Measurements from ENCODE around the gene TANGO6.
"Not testable (repeated sequence)": the region's sequence is repeated elsewhere in the genome, so short reads cannot be mapped to it uniquely, and the experiment has no call there.

Gene TANGO6

GRCh38 chr16:69124961-69125360 is 281.6 kb downstream of the TANGO6 start:
- DNase-seq: not testable (repeated sequence)

- DNase-seq: no peak
These were observed 282.9 kb downstream of the TANGO6 start for GRCh38 chr16:69126221-69126620.

DNA sequence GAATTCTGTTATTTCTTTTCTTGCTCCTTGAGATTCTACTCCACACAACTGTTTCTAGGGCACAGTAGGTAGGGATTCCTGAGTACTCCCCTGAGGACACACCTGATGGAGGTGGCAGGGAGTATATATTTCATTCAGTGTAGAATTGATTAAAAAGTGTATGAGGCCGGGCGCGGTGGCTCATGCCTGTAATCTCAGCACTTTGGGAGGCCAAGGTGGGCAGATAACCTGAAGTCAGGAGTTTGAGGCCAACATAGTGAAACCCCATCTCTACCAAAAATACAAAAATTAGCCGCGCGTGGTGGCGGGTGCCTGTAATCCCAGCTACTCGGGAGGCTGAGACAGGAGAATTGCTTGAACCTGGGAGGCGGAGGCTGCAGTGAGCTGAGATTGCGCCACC is 283.5 kb downstream of the TANGO6 start:
- DNase-seq: not testable (repeated sequence)

- no peak for DNase-seq
These were observed 284.7 kb downstream of the TANGO6 start for GRCh38 chr16:69127966-69128510.

DNA sequence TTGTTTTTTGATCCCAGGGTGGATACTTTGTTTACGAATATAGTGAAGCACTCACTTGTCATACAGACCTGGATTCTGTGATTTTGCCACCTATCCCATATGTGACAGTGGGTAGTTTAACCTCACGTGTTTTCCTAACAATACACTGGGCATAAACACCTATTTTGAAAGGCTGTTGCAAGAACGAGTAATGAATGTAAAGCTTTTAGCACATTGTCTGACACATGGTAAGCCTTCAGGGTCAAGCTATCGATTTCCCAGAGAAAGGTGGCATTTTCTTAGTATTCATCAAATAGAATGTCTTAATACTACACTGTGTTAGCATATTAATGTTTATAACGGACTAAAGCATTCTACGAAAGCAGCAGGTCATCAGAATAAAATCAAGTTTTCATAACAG is 287.1 kb downstream of the TANGO6 start:
- DNase-seq: no peak

DNA sequence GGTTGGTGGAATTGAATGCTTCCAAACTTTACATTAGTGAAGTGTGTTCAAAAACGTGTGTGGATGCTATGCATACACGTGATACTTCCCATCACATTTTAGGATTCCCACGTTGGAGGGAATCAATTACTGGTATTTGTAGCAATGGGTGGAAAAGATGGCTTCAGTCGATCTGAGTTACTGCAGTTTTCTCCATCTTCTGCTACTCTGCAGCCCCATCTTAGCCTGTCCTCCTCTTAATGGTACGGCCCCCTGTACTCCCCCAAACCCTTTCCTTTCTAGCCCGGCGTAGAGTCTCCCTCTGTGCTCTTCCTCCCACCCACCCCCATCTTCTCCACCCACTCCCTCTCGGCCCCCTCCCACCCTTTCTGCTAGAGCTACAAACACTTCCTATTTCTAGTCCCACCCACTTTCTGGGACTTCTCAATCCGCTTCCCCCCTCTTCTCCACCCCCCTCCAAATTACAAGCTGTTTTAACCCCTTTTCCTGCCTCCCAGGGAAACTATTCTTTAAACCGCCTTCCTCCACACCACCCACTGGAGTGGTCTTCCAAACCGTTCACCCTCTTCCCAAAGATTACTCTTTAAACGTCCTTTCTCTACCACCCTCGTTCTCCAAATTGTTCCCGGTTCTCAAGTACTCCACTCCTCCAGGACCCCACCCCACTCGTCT is 288.0 kb downstream of the TANGO6 start:
- peak in 1 of 2 experiments; percentile 40 for DNase-seq

DNA sequence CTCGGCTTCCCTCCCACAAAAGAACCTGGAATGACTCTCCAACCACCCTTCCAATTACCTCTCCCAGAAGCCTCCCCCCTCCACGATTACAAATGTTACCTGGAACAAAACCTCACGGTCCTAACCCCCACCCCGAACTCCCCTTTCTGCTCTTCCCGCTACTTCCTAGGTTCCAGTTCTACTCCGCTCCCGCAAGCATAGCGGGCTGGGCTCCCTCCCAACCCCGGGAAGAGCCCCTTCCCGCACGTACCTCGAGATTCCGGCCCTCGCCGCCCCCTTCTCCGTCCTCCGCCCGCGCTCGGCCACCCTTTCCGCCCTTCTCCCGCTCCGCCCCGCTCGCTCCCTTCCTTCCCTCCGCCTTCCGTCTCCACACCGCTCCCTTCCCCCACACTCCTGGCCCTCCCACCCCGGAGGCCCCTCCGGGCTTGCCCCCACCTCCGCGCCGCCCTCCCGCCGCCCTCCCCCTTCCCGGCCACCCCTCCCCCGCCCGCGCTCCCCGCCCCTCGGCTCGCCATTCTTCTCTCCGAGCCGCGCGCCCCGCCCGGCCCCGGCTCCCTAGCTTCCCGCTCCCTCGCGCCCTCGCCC is 288.6 kb downstream of the TANGO6 start:
- DNase-seq: peak; percentile 38 to 69

DNA sequence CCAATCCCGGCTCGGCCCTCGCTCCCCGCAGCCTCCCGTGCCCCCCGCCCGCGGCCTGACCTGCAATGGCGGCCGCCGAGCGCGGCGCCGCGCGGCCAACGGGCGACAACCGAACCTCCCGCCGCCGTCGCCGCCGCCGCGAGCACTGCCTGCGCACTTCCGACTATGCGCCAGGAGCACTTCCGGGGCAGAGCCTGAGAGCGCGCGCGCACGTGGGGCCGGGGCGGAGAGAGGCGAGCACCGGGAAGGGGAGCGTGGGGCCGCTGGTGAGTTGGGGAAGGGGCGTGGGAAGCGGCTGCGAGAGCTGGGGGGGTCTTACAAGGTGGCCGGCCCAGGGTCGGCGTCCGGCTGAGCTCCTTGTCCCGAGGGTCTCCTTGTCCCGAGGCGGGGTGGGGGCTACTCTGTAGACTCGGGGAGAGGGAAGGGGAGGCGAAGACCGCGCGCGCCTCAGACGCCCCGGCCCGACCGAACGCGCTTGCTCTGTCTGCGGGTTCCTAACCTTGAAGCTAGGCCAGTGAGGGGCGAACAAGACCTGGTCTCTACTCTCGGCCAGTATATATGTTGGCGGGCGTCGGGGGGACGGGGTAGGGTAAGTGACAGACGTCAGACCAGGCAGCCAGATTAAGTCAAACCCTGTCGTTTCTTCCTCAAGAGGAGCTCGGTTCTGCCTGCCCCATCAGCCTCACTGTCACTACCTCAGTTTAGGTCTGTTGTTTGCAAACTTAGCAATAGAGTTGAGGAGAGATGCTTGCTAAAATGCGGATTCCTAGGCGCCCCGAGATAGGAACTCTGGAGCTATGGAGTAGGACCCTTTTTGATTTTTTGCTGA is 289.3 kb downstream of the TANGO6 start, which contains the start of the genes CHTF8 and UTP4:
TSS of gene CHTF8 (minus strand) at position 165 of the 829 bp plus-strand sequence. CDS start 11,130 bp downstream, outside the sequence.
TSS of gene UTP4 (plus strand) at position 226 of the 829 bp plus-strand sequence. CDS start 811 bp downstream, outside the sequence.
- DNase-seq: peak; percentile 63 to 73

DNA sequence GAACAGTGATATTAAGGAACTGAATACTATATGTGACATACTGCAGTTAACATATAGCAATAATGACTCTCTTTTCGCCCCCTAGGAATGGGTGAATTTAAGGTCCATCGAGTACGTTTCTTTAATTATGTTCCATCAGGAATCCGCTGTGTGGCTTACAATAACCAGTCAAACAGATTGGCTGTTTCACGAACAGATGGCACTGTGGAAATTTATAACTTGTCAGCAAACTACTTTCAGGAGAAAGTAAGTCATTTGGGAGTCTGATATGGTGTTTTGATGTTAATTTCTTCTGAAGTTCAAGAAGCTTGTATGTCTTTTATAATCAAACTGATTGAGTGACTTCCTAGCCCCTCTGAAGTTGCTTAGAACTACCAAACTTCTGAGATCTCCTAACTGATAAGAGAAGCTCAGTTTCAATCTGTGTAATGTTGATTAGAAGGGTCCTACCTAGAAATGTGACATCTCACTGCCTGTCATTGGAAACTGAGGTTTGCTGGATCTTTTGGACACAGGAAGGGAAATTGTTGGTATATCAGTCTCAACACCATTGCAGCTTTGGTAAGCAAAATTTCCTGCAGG is 290.1 kb downstream of the TANGO6 start:
- no peak for DNase-seq

All from SW 1271 (cell line).